ENCODE measurements around the gene KNDC1. TPM values are rescaled to one million over a fixed set of nuclear protein-coding genes. Genes with fewer than 3 reads are reported as not detected.

KNDC1 gene
- polyA plus RNA-seq, 1 donor (not counting 4 experiments of a cell fraction or from before 2014, with no cell fraction given) = 0.20 TPM

DNA sequence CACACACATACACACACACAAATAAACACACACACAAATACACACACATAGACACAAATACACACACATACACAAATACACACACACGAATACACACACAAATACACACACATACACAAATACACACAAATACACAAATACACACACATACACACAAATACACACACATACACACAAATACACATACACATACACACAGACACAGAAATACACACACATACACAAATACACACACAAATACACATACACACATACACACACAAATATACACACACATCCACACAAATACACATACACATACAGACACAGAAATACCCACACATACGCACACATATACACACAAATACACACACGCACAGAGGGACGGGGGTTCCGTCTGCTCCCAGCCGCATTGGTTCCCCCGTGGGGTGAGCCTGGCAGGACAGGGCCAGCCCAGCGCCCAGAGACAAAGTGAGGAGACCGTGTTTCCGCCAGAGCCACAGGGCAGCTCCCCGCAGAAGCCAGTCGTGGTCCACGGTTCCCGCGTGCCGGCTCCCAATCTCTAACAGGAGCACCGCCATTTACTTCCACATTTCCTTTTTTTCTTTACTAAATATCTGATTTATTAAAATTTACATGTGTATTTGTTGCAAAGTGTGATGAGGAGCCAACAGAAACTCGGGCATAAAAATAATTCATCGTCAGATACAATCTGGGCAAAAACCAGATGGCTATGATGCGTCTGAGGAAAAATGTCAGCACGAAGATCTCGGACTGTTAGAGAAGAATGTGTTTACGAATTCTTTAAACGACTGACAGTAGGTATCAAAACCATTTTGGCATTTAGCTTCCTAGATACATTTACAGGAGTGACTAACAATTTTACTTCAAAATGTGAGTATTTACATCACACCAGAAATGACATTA lies 3.1 kb upstream of the KNDC1 start:
- peaks cover 31% of the 10 kb centered on the region for H3K27me3 ChIP-seq (ENCODE audit: control insufficient read depth, extremely low read depth, insufficient read depth, low read length)
- H3K4me2 ChIP-seq (ENCODE audit: control insufficient read depth, extremely low read depth, insufficient read depth, low read depth, low read length) = no peak overlapping the region
- dilution Hi-C loops (cut with MboI; ENCODE audit: extremely low pct_ligation_motif_present, low sequenced_read_pairs) = no loop called here
- H3K9ac ChIP-seq (ENCODE audit: control insufficient read depth, extremely low read depth, insufficient read depth, low read length) = no peak overlapping the region
- no peaks in the 10 kb centered on the region for H3K9me3 ChIP-seq (ENCODE audit: control insufficient read depth, low read depth, low read length)
- H3K9me1 ChIP-seq (ENCODE audit: control insufficient read depth, extremely low read depth, insufficient read depth, low read length) = no peaks in the 10 kb centered on the region
- H3K79me2 ChIP-seq (ENCODE audit: control insufficient read depth, insufficient read depth, low read length) = no peaks in the 10 kb centered on the region
- no peaks in the 10 kb centered on the region for H3K36me3 ChIP-seq (ENCODE audit: control insufficient read depth in 2 of 2, extremely low read depth in 1 of 2, insufficient read depth in 2 of 2, low read length in 2 of 2)
- no peak overlapping the region for H3K27ac ChIP-seq (ENCODE audit: control insufficient read depth, insufficient read depth, low read length)
- no peaks in the 10 kb centered on the region for H3K4me1 ChIP-seq (ENCODE audit: control insufficient read depth, extremely low read depth, insufficient read depth, low read length)
- FAIRE-seq (no peak), DNase-seq (ENCODE audit: low read depth, low spot score) (no peak)
- no peak overlapping the region for H2AFZ ChIP-seq (ENCODE audit: control insufficient read depth, low read length)
- TF ChIP-seq, protein P1, sequence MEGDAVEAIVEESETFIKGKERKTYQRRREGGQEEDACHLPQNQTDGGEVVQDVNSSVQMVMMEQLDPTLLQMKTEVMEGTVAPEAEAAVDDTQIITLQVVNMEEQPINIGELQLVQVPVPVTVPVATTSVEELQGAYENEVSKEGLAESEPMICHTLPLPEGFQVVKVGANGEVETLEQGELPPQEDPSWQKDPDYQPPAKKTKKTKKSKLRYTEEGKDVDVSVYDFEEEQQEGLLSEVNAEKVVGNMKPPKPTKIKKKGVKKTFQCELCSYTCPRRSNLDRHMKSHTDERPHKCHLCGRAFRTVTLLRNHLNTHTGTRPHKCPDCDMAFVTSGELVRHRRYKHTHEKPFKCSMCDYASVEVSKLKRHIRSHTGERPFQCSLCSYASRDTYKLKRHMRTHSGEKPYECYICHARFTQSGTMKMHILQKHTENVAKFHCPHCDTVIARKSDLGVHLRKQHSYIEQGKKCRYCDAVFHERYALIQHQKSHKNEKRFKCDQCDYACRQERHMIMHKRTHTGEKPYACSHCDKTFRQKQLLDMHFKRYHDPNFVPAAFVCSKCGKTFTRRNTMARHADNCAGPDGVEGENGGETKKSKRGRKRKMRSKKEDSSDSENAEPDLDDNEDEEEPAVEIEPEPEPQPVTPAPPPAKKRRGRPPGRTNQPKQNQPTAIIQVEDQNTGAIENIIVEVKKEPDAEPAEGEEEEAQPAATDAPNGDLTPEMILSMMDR (optimal IDR thresholded peaks at IDR 0.05 in 1 of 3, IDR thresholded peaks at IDR 0.05 in 1 of 3, conservative IDR thresholded peaks at IDR 0.05 in 1 of 3; ENCODE audit: extremely low read depth in 1 of 3, insufficient read depth in 2 of 3, low read length in 3 of 3) = no peak
- TF ChIP-seq EZH2 (IDR thresholded peaks at IDR 0.05; ENCODE audit: low read length) = no peak
- no peaks in the 10 kb centered on the region for H4K20me1 ChIP-seq (ENCODE audit: control insufficient read depth, extremely low read depth, insufficient read depth, low read length)
- no peak overlapping the region for H3K4me3 ChIP-seq (ENCODE audit: control insufficient read depth in 2 of 3, extremely low read depth in 1 of 3, insufficient read depth in 2 of 3, low read depth in 1 of 3, low read length in 3 of 3)

- no peak overlapping the region for H2AFZ ChIP-seq (ENCODE audit: control insufficient read depth, low read length)
- FAIRE-seq = no peak
- no peak overlapping the region for H3K4me3 ChIP-seq (ENCODE audit: control insufficient read depth in 2 of 3, extremely low read depth in 1 of 3, insufficient read depth in 2 of 3, low read depth in 1 of 3, low read length in 3 of 3)
- H3K4me1 ChIP-seq (ENCODE audit: control insufficient read depth, extremely low read depth, insufficient read depth, low read length) = no peaks in the 10 kb centered on the region
- H3K9me3 ChIP-seq (ENCODE audit: control insufficient read depth, low read depth, low read length) = no peaks in the 10 kb centered on the region
- no peaks in the 10 kb centered on the region for H3K79me2 ChIP-seq (ENCODE audit: control insufficient read depth, insufficient read depth, low read length)
- no peaks in the 10 kb centered on the region for H3K36me3 ChIP-seq (ENCODE audit: control insufficient read depth in 2 of 2, extremely low read depth in 1 of 2, insufficient read depth in 2 of 2, low read length in 2 of 2)
- no peaks in the 10 kb centered on the region for H3K9me1 ChIP-seq (ENCODE audit: control insufficient read depth, extremely low read depth, insufficient read depth, low read length)
- TF ChIP-seq, protein P1 (optimal IDR thresholded peaks at IDR 0.05 in 1 of 3, IDR thresholded peaks at IDR 0.05 in 1 of 3, conservative IDR thresholded peaks at IDR 0.05 in 1 of 3; ENCODE audit: extremely low read depth in 1 of 3, insufficient read depth in 2 of 3, low read length in 3 of 3) = no peak
- TF ChIP-seq EZH2 (IDR thresholded peaks at IDR 0.05; ENCODE audit: low read length) = no peak
- H4K20me1 ChIP-seq (ENCODE audit: control insufficient read depth, extremely low read depth, insufficient read depth, low read length) = no peaks in the 10 kb centered on the region
- peaks cover 36% of the 10 kb centered on the region for H3K27me3 ChIP-seq (ENCODE audit: control insufficient read depth, extremely low read depth, insufficient read depth, low read length)
- dilution Hi-C loops (cut with MboI; ENCODE audit: extremely low pct_ligation_motif_present, low sequenced_read_pairs) = no loop called here
- H3K27ac ChIP-seq (ENCODE audit: control insufficient read depth, insufficient read depth, low read length) = no peak overlapping the region
- H3K4me2 ChIP-seq (ENCODE audit: control insufficient read depth, extremely low read depth, insufficient read depth, low read depth, low read length) = no peak overlapping the region
- no peak for DNase-seq (ENCODE audit: low read depth, low spot score)
- no peak overlapping the region for H3K9ac ChIP-seq (ENCODE audit: control insufficient read depth, extremely low read depth, insufficient read depth, low read length)
Measured at GRCh38 chr10:133157662-133158436, 2.2 kb upstream of the KNDC1 start.
